Dedifferentiated amniotic fluid mesenchymal stem cell (primary cell): ENCODE results near the gene OR2A25.

ENCODE experiments used
- DNase-seq: peaks from one replicate; pipeline ENCODE4 v3.0.0-alpha.2; 2016; ENCODE audit errors: extremely low spot score

The OR2A25 gene

GRCh38 chr7:144074374-144074773, 4.8 kb downstream of the OR2A25 start:
- no peak for DNase-seq

DNA sequence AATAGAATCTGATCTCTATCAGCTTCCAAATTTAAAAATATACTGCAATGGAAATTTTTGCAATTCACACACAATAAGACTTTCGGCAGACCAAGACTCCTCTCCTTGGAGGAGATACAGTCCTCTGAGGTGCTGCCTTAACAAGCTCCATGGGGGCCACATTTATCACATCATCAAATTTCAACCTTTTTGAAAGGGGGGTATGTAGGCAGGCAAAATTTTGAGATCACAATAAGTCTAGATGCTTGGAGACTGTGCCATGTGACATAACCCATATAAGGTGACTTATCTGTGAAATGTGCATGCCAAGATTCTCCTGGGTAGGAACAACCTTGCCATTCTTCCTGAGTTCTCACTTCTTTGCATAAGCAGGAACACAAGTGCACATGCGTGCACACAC, 16.4 kb downstream of the OR2A25 start, which contains the start of gene OR2A12:
Gene OR2A12 (plus strand): TSS at position 301 of the 400 bp plus-strand sequence. CDS start 8,830 bp downstream, outside the sequence.
- no peak for DNase-seq

- DNase-seq, result no peak
These were observed 17.1 kb downstream of the OR2A25 start for GRCh38 chr7:144086730-144087129.

- no peak for DNase-seq
These were observed 17.6 kb downstream of the OR2A25 start for GRCh38 chr7:144087230-144087629.

DNA sequence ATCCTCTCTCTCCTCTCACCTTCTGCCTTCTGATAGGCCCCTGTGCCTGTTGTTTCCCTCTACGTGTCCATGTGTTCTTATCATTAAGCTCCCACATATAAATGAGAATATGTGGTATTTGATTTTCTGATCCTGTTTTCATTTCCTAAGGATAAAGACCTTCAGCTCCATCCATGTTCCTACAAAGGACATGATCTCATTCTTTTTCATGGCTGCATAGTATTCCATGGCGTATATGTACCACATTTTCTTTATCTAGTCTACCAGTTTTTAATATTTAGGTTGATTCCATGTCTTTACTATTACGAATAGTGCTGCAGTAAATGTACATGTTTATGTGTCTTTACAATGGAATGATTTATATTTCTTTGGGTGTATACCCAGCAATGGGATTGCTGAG, 21.1 kb downstream of the OR2A25 start:
- no peak for DNase-seq

GRCh38 chr7:144098776-144099175, 29.2 kb downstream of the OR2A25 start:
- no peak for DNase-seq

DNA sequence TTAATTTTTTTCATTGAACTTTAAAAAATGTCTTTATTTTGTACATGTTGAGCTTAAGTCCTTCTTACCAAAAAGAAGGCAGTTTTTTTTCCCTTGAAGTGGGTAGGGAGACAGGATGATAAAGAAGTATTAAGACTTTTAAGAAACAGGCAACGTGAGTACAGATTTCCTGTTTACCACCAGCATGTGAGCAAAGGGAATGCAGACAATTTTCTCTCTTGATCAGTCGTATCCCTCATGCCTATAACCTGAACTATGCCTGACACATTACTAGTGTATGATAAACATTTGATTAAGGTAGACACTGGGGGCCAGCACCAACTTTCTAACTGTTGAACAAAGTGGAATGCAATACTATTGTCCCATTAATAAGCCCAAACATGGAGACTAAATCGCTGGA, 31.0 kb downstream of the OR2A25 start:
- no peak for DNase-seq

DNA sequence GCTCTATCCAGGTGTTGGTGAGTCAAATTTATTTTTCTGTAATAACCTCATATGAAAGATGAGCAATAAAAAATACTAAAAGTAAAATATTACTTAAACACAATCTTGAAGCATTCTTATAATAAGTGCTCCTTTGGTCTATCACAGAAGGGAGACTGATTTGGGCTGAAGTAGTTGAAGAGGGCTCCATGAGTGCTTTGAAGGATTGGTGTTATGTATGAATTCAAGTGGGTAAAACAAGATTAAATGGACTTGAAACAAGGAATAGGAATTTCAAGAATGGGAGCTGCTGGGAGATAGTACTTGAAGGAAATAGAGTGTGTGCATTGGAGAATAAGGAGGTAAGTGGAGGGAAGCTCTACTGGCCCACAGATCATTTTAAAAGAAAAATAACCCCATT, 32.4 kb downstream of the OR2A25 start:
- no peak for DNase-seq

DNA sequence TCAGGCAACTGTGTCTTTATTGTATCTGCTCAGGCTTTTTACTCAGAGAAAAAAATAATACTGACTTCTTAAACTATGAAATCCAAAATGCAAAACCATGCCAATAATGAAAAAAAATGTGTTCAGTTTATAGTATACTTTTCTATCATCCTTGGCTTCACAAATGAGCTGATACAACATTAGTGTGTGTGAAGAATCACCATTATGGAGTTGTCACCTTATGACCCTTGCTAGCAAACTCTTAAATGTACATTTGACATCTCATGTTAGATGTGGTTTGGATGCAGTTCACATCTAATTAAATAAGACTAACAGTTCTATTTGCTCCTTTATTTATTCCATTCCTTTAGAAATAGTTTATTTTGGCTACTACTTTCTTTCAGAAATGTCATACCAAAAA, 35.6 kb downstream of the OR2A25 start:
- no peak for DNase-seq

DNA sequence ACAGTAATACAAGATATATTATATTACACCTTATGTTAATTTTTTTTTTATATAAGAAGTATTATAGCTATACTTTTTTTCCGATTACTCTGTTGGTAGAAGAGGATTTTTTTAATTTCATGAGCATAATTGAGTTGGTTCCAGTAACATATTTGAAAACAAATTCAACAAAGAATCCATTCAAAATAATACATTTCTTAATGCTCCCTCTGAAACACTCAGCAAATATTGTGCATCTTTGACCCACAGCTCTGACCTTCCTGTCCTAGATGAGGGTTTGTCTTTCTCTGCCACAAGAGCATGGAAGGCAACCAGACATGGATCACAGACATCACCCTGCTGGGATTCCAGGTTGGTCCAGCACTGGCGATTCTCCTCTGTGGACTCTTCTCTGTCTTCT, 39.7 kb downstream of the OR2A25 start, which contains the start of gene OR2A2:
Gene OR2A2 (plus strand): TSS at position 301 of the 400 bp plus-strand sequence. CDS start 0 bp downstream, at position 301.
- DNase-seq, result no peak

DNA sequence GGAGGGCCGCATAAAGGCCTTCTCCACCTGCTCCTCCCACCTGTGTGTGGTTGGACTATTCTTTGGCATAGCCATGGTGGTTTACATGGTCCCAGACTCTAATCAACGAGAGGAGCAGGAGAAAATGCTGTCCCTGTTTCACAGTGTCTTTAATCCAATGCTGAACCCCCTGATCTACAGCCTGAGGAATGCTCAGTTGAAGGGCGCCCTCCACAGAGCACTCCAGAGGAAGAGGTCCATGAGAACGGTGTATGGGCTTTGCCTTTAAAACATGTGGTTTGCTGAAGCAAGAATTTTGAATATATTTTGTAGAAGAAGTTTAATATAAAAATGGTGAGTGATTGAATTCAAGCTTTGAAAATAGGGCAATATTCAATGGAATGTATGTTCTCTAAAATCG, 40.7 kb downstream of the OR2A25 start:
- DNase-seq, result no peak

DNA sequence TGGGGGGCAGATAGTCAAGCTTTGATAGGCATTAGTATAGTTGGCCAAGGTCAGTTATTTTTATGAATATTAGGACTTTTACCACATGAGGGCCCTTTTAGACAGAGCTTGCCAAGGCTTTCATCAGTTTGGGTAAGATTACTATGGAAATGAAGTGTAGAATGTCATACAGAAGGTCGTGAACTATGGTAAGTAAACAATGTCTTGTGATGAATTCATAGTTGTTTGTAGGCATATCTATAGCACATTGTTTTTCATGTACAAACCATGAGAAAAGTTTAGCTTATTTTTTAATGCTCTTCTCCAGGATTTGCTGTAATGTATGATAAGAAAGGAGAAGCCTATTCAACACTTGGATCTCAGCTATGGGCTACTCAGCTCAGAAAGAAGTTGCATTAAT, 44.0 kb downstream of the OR2A25 start:
- DNase-seq, result no peak

DNA sequence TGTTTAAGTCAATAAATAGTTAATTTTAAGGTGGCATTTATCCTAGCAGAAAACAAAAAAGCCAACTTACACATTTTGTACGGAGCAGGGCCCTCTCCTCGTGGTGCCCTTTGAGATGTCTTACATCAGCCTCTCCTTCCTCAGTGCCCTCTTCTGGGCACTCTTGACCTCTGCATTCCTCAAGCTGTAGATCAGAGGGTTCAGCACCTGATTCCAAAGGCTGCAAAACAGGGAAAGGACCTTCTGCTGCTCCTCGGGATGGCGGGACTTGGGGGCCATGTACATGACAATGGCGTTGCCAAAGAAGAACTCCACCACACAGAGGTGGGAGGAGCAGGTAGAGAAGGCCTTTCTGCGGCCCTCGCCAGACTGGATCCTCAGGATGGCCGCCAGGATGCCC, 48.7 kb downstream of the OR2A25 start:
- DNase-seq, result no peak

DNA sequence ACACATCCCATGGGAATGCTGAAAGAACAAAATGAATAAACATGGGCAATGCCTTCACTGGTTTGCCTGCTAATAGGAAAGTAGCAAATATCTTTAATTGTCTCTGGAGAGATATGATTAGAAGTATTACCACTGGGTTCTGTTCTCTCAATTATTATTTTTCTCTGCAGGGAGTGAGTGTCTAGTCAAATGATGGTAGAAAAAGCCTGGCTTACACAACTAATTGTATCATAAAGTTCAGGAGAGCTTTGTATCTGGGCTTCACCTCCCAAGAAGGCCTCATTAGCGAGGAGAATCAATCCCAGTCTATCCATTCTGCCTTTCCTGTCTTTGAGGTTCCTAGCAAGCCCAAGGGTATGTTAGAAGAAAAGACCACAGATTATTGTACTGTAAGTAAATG, 53.3 kb downstream of the OR2A25 start, which contains the start of gene OR2A14:
Gene OR2A14 (plus strand): TSS at position 301 of the 400 bp plus-strand sequence. CDS start 5,937 bp downstream, outside the sequence.
- no peak for DNase-seq
